UCSD-AML1 (cell line): ENCODE measurements around the gene KRT83.

ENCODE experiments used
- DNase-seq: peaks from one replicate; lab custom pipeline; 2025; ENCODE audit not compliant: unreplicated experiment; lab: John Stamatoyannopoulos, UW

The KRT83 gene

GRCh38 chr12:52267266-52267665 lies 53.9 kb downstream of the KRT83 start:
- DNase-seq: no peak

GRCh38 chr12:52266514-52266913 lies 54.7 kb downstream of the KRT83 start:
- no peak for DNase-seq

GRCh38 chr12:52264435-52264825 lies 56.8 kb downstream of the KRT83 start:
- DNase-seq: no peak
